ENCODE data around the gene CNOT1.

Gene CNOT1

DNA sequence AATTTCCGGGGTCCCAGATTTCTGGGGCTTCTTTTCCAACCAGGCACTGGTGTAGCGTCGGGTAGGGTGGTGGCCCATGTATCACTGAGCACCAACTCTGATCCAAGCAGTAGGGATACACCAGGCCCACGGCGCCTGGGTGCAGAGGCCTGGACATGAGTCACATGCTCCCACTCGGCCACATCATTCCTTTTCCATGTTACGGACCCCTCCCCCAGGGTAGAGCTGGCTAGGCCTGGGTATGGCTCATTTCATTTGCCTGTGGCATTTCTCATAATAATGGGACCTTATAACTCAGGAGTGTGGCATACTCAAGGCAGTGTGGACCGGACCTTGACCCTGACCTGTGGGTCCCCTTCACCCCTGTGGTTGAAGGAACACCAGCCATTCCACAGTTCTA, 147.7 kb downstream of the CNOT1 start:
- Histone ChIP-seq H3K79me2 (ENCODE audit: insufficient read depth, low read length) (no peaks in the 10 kb centered on the region), H3F3A (ENCODE audit: low read depth) (no peaks in the 10 kb centered on the region), H3K4me2 (ENCODE audit: low read depth, low read length, poor library complexity, severe bottlenecking) (no peak overlapping the region), H2AFZ (ENCODE audit: low read length) (no peak overlapping the region), H3K27me3 (ENCODE audit: insufficient read depth, low read length, poor library complexity, severe bottlenecking) (no peaks in the 10 kb centered on the region), H3K9me2 (replicated peaks; ENCODE audit: low read depth, low read length) (no peaks in the 10 kb centered on the region), H3K36me3 (ENCODE audit: insufficient read depth, low read length) (no peaks in the 10 kb centered on the region), H3K9ac (ENCODE audit: low read depth, low read length, poor library complexity, severe bottlenecking) (no peak overlapping the region), H3K4me3 (ENCODE audit: low read length, poor library complexity, severe bottlenecking) (no peak overlapping the region), H3K4me1 (ENCODE audit: insufficient read depth, low read length, poor library complexity, severe bottlenecking) (no peaks in the 10 kb centered on the region), H4K20me1 (ENCODE audit: insufficient read depth, low read length, poor library complexity, severe bottlenecking) (no peaks in the 10 kb centered on the region), H3K9me3 (ENCODE audit: insufficient read depth, low read depth, low read length) (no peaks in the 10 kb centered on the region)
- no peak for TF ChIP-seq EZH2phosphoT487 (IDR thresholded peaks at IDR 0.05; ENCODE audit: borderline replicate concordance)
- TF ChIP-seq, protein P1, sequence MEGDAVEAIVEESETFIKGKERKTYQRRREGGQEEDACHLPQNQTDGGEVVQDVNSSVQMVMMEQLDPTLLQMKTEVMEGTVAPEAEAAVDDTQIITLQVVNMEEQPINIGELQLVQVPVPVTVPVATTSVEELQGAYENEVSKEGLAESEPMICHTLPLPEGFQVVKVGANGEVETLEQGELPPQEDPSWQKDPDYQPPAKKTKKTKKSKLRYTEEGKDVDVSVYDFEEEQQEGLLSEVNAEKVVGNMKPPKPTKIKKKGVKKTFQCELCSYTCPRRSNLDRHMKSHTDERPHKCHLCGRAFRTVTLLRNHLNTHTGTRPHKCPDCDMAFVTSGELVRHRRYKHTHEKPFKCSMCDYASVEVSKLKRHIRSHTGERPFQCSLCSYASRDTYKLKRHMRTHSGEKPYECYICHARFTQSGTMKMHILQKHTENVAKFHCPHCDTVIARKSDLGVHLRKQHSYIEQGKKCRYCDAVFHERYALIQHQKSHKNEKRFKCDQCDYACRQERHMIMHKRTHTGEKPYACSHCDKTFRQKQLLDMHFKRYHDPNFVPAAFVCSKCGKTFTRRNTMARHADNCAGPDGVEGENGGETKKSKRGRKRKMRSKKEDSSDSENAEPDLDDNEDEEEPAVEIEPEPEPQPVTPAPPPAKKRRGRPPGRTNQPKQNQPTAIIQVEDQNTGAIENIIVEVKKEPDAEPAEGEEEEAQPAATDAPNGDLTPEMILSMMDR (conservative IDR thresholded peaks at IDR 0.05; ENCODE audit: low read length) = no peak

DNA sequence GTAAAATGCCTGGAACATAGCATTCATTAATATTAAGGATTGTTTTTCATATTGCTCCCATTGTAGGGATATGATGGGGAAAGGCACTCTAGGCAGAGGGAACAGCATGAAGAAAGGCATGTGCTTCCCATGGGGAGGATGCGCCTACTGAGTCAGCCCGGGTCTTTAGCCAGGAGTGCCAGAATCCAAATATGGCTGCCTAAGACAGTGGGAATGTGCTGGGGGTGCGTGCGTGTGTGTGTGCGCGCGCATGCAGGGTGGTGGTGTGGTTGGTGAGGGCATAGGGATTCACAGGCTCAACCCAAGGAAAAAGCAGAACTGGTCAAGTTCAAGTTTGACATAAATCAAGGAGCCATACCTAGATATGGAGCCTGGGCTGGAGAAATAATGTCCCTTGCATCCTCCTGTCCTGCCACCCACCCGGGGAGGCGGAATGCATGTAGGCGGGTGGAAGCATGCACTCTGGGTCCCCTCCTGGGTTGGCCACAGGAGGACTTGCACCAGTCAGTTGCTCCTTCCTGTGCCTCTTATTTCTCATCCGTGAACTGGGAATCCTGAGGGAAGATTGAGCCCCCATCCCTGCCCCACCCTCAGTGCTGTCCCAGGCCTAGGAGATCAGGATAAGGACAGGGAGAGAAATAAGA, 148.3 kb downstream of the CNOT1 start:
- Histone ChIP-seq H3F3A (ENCODE audit: low read depth) (no peaks in the 10 kb centered on the region), H3K4me2 (ENCODE audit: low read depth, low read length, poor library complexity, severe bottlenecking) (no peak overlapping the region), H3K9me3 (ENCODE audit: insufficient read depth, low read depth, low read length) (no peaks in the 10 kb centered on the region), H3K4me1 (ENCODE audit: insufficient read depth, low read length, poor library complexity, severe bottlenecking) (no peaks in the 10 kb centered on the region), H2AFZ (ENCODE audit: low read length) (no peak overlapping the region), H3K79me2 (ENCODE audit: insufficient read depth, low read length) (no peaks in the 10 kb centered on the region), H3K36me3 (ENCODE audit: insufficient read depth, low read length) (no peaks in the 10 kb centered on the region), H3K4me3 (ENCODE audit: low read length, poor library complexity, severe bottlenecking) (no peak overlapping the region), H3K27me3 (ENCODE audit: insufficient read depth, low read length, poor library complexity, severe bottlenecking) (no peaks in the 10 kb centered on the region), H3K9ac (ENCODE audit: low read depth, low read length, poor library complexity, severe bottlenecking) (no peak overlapping the region), H3K9me2 (replicated peaks; ENCODE audit: low read depth, low read length) (no peaks in the 10 kb centered on the region), H4K20me1 (ENCODE audit: insufficient read depth, low read length, poor library complexity, severe bottlenecking) (no peaks in the 10 kb centered on the region)
- no peak for TF ChIP-seq EZH2phosphoT487 (IDR thresholded peaks at IDR 0.05; ENCODE audit: borderline replicate concordance)
- TF ChIP-seq, protein P1 (conservative IDR thresholded peaks at IDR 0.05; ENCODE audit: low read length) = no peak

DNA sequence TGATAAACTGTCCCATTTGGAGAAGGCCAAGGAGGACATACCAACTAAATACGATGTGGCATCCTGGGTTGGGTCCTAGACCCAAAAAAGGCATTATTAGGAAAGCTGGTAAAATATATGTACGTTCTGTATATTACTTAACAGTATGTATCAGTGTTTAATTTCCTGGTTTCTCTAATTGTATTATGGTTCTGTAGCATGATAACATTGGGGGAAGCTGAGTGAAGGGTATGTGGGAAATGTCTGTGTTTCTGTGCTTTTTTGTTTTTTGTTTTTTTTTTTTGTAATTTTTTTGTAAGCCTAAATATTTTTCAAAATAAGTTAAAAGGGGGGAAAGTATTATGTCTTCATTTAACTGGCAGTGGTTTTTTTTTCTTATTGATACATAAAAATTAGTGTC, 151.2 kb downstream of the CNOT1 start:
- Histone ChIP-seq H2AFZ (ENCODE audit: low read length) (no peak overlapping the region), H3K9me2 (replicated peaks; ENCODE audit: low read depth, low read length) (no peaks in the 10 kb centered on the region), H3K79me2 (ENCODE audit: insufficient read depth, low read length) (no peaks in the 10 kb centered on the region), H3K4me2 (ENCODE audit: low read depth, low read length, poor library complexity, severe bottlenecking) (no peak overlapping the region), H3K9ac (ENCODE audit: low read depth, low read length, poor library complexity, severe bottlenecking) (no peak overlapping the region), H3K9me3 (ENCODE audit: insufficient read depth, low read depth, low read length) (no peaks in the 10 kb centered on the region), H3F3A (ENCODE audit: low read depth) (no peaks in the 10 kb centered on the region), H4K20me1 (ENCODE audit: insufficient read depth, low read length, poor library complexity, severe bottlenecking) (no peaks in the 10 kb centered on the region), H3K4me1 (ENCODE audit: insufficient read depth, low read length, poor library complexity, severe bottlenecking) (no peaks in the 10 kb centered on the region), H3K36me3 (ENCODE audit: insufficient read depth, low read length) (no peaks in the 10 kb centered on the region), H3K27me3 (ENCODE audit: insufficient read depth, low read length, poor library complexity, severe bottlenecking) (no peaks in the 10 kb centered on the region), H3K4me3 (ENCODE audit: low read length, poor library complexity, severe bottlenecking) (no peak overlapping the region)
- TF ChIP-seq, protein P1 (conservative IDR thresholded peaks at IDR 0.05; ENCODE audit: low read length) = no peak
- TF ChIP-seq EZH2phosphoT487 (IDR thresholded peaks at IDR 0.05; ENCODE audit: borderline replicate concordance) = no peak

All from Loucy (cell line).